K562 (cell line): ENCODE results near the gene ISG20L2.
A peak's percentile ranks its signal among the peaks of the same experiment; 100 is the strongest.

Experiments used
- LEF1 ChIP-seq: fragments of 450-650 bp; IDR thresholded peaks from 2 replicates; pipeline ENCODE4 v1.6.1; 2016; ENCODE audit warnings: mild to moderate bottlenecking
- POLR2AphosphoS5 ChIP-seq: IDR thresholded peaks from 2 replicates; pipeline ENCODE4 v1.6.1; 2011; ENCODE audit warnings: mild to moderate bottlenecking, low read depth, low read length, moderate library complexity; ENCODE audit not compliant: control insufficient read depth, insufficient read depth
- POLR2G ChIP-seq: fragments of 200-400 bp; formaldehyde crosslinking; IDR thresholded peaks from 2 replicates; pipeline ENCODE4 v1.6.1; 2017; ENCODE audit warnings: low read depth, mild to moderate bottlenecking, antibody characterized with exemption, low read length, moderate library complexity
- ZKSCAN8 ChIP-seq: fragments of 200-800 bp; sonication (Bioruptor generic); IDR thresholded peaks from 2 replicates; pipeline ENCODE4 v1.6.1; 2016; ENCODE audit warnings: missing genetic modification characterization, missing compliant biosample characterization
- TF ChIP-seq, protein P1 (sequence below): fragments of 450-650 bp; IDR thresholded peaks from 2 replicates; pipeline ENCODE4 v1.6.1; 2016; ENCODE audit warnings: missing biosample characterization, missing genetic modification characterization
- TF ChIP-seq, protein P2 (sequence below), 3 experiments: IDR thresholded peaks in 2 of 3; conservative IDR thresholded peaks in 1 of 3; 2 replicates each; pipeline ENCODE4 v1.5.1; 2011 to 2012; ENCODE audit warnings: low read length in 3 of 3, mild to moderate bottlenecking in 3 of 3, control low read depth in 2 of 3, improper control_type of control experiment in 1 of 3, inconsistent platforms in 1 of 3, low read depth in 1 of 3, mixed read lengths in 1 of 3, moderate library complexity in 1 of 3; ENCODE audit not compliant: insufficient read depth in 2 of 3
- TF ChIP-seq, protein P3 (sequence below): fragments of 250-450 bp; sonication (Bioruptor Pico); IDR thresholded peaks from 2 replicates; pipeline ENCODE4 v1.5.0; 2020; ENCODE audit warnings: mild to moderate bottlenecking, borderline replicate concordance

DNA sequence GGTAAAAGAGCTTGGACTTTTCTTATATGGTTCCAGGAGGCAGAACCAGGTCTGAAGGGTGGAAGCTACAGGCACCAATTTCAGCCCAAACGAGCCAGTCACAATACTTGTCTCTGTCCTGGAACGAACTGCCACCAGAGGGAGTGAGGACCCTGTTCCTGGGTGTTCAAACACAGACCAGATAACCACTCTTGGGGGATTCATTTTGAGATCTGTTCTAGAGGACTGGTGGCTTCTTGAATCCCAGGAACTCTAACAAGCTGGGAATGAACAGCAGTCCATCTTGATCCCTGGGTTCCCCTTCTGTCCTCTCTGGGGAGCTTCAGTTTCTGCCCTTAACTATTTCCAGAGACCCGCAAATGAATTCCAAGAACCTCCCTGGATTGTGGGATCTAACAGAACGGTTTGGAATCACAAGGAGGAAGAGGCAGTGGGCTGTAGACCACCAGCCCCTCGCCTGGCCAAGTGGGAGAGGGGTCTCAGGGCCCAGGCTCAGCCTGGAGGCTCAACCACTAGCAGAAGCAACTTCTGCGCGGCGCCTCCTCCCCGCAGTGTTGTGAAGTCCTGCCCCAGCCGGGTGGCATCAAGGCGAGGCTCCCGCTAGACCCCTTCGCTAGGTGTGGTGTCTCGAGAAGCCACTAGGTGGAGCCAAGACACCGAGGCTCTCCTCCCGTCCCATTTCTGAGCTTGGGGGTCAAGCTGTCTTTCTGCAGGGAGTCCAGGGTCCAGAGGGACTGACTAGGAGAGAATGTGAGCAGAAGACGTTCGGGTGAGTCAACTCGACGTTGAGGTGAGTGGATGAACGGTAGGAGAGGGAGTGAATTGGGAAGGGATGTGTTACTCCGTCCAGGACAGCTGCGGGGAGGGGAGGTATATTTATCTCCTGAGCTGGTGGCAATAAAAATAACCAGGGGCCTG lies 39.3 kb downstream of the ISG20L2 start:
- TF ChIP-seq ZKSCAN8 (CRISPR knock-in tag), result no peak
- peak; percentile 74 for TF ChIP-seq POLR2G
- TF ChIP-seq LEF1, result no peak
- TF ChIP-seq, protein P1, sequence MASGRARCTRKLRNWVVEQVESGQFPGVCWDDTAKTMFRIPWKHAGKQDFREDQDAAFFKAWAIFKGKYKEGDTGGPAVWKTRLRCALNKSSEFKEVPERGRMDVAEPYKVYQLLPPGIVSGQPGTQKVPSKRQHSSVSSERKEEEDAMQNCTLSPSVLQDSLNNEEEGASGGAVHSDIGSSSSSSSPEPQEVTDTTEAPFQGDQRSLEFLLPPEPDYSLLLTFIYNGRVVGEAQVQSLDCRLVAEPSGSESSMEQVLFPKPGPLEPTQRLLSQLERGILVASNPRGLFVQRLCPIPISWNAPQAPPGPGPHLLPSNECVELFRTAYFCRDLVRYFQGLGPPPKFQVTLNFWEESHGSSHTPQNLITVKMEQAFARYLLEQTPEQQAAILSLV (tag), result no peak
- TF ChIP-seq, protein P2, sequence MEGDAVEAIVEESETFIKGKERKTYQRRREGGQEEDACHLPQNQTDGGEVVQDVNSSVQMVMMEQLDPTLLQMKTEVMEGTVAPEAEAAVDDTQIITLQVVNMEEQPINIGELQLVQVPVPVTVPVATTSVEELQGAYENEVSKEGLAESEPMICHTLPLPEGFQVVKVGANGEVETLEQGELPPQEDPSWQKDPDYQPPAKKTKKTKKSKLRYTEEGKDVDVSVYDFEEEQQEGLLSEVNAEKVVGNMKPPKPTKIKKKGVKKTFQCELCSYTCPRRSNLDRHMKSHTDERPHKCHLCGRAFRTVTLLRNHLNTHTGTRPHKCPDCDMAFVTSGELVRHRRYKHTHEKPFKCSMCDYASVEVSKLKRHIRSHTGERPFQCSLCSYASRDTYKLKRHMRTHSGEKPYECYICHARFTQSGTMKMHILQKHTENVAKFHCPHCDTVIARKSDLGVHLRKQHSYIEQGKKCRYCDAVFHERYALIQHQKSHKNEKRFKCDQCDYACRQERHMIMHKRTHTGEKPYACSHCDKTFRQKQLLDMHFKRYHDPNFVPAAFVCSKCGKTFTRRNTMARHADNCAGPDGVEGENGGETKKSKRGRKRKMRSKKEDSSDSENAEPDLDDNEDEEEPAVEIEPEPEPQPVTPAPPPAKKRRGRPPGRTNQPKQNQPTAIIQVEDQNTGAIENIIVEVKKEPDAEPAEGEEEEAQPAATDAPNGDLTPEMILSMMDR (IDR thresholded peaks at IDR 0.05 in 2 of 3, conservative IDR thresholded peaks at IDR 0.05 in 1 of 3; ENCODE audit: insufficient read depth in 2 of 3, low read depth in 1 of 3, low read length in 3 of 3), result peak; percentile 92 to 97 (median 97)
- TF ChIP-seq, protein P3, sequence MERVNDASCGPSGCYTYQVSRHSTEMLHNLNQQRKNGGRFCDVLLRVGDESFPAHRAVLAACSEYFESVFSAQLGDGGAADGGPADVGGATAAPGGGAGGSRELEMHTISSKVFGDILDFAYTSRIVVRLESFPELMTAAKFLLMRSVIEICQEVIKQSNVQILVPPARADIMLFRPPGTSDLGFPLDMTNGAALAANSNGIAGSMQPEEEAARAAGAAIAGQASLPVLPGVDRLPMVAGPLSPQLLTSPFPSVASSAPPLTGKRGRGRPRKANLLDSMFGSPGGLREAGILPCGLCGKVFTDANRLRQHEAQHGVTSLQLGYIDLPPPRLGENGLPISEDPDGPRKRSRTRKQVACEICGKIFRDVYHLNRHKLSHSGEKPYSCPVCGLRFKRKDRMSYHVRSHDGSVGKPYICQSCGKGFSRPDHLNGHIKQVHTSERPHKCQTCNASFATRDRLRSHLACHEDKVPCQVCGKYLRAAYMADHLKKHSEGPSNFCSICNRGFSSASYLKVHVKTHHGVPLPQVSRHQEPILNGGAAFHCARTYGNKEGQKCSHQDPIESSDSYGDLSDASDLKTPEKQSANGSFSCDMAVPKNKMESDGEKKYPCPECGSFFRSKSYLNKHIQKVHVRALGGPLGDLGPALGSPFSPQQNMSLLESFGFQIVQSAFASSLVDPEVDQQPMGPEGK (CRISPR knock-in tag), result no peak
- TF ChIP-seq POLR2AphosphoS5, result no peak
